GM23338 (cell line): ENCODE results near the gene CUX1. TPM values are rescaled to one million over a fixed set of nuclear protein-coding genes. Genes with fewer than 3 reads are reported as not detected.

ENCODE experiments used
- ATAC-seq: fragments of 200-7000 bp; cut with Tn5 transposase; 3 replicates; pipeline ENCODE4 v1.9.1; 2020
- DNase-seq: peaks from one replicate; pipeline ENCODE4 v3.0.0-alpha.2; 2015; ENCODE audit warnings: low spot score
- H2AFZ ChIP-seq: fragments of 200-600 bp; sonication (generic); 2 replicates; pipeline ENCODE4 v1.8.0; 2016; ENCODE audit warnings: antibody characterized with exemption, mild to moderate bottlenecking, moderate library complexity
- H3F3A ChIP-seq: fragments of 200-600 bp; sonication (generic); replicated peaks from 2 replicates; pipeline ENCODE4 v1.8.0; 2017; ENCODE audit warnings: antibody characterized with exemption, mixed run types, low read depth
- H3K27ac ChIP-seq: fragments of 200-600 bp; sonication (generic); 2 replicates; pipeline ENCODE4 v1.6.1; 2016; ENCODE audit warnings: low read depth
- H3K27me3 ChIP-seq: fragments of 200-600 bp; sonication (generic); 2 replicates; pipeline ENCODE4 v1.8.0; 2016; ENCODE audit warnings: mild to moderate bottlenecking, mixed run types, moderate library complexity; ENCODE audit not compliant: insufficient read depth
- H3K36me3 ChIP-seq: fragments of 200-600 bp; sonication (generic); 2 replicates; pipeline ENCODE4 v1.8.0; 2016; ENCODE audit warnings: mild to moderate bottlenecking; ENCODE audit not compliant: insufficient read depth
- H3K4me1 ChIP-seq: fragments of 200-600 bp; sonication (generic); 2 replicates; pipeline ENCODE4 v1.8.0; 2016; ENCODE audit warnings: mild to moderate bottlenecking, moderate library complexity; ENCODE audit not compliant: insufficient read depth
- H3K4me2 ChIP-seq: fragments of 200-600 bp; sonication (generic); 2 replicates; pipeline ENCODE4 v1.7.1; 2017; ENCODE audit warnings: mixed run types
- H3K4me3 ChIP-seq: fragments of 200-600 bp; sonication (generic); 2 replicates; pipeline ENCODE4 v1.6.1; 2016; ENCODE audit warnings: mixed run types
- H3K79me2 ChIP-seq: fragments of 200-600 bp; sonication (generic); replicated peaks from 2 replicates; pipeline ENCODE4 v1.8.0; 2017; ENCODE audit warnings: mild to moderate bottlenecking; ENCODE audit not compliant: insufficient read depth
- H3K9me2 ChIP-seq: fragments of 200-600 bp; sonication (generic); 2 replicates; pipeline ENCODE4 v1.8.0; 2017; ENCODE audit not compliant: insufficient read depth
- H4K20me1 ChIP-seq: fragments of 200-600 bp; sonication (generic); replicated peaks from 2 replicates; pipeline ENCODE4 v1.8.0; 2017; ENCODE audit warnings: mild to moderate bottlenecking; ENCODE audit not compliant: insufficient read depth
- H3K27ac Mint-ChIP-seq: 2 replicates; pipeline ENCODE4 v1.8.0; 2020; ENCODE audit warnings: inconsistent platforms, mild to moderate bottlenecking, moderate library complexity, mixed read lengths
- H3K27me3 Mint-ChIP-seq: 3 replicates; pipeline ENCODE4 v1.8.0; 2022; ENCODE audit warnings: low read depth, mild to moderate bottlenecking, moderate library complexity, mixed read lengths, inconsistent platforms; ENCODE audit not compliant: insufficient read depth, poor library complexity
- H3K36me3 Mint-ChIP-seq: 3 replicates; pipeline ENCODE4 v1.8.0; 2021; ENCODE audit warnings: low read depth, mild to moderate bottlenecking, inconsistent platforms, moderate library complexity, mixed read lengths
- H3K4me1 Mint-ChIP-seq: 3 replicates; pipeline ENCODE4 v1.8.0; 2020; ENCODE audit warnings: mild to moderate bottlenecking, inconsistent platforms, mixed read lengths
- H3K4me3 Mint-ChIP-seq: 3 replicates; pipeline ENCODE4 v1.8.0; 2021; ENCODE audit warnings: moderate library complexity, mild to moderate bottlenecking, inconsistent platforms, mixed read lengths
- H3K9me3 Mint-ChIP-seq: 3 replicates; pipeline ENCODE4 v1.8.0; 2020; ENCODE audit warnings: moderate library complexity, mild to moderate bottlenecking, inconsistent platforms, mixed read lengths
- CREB1 ChIP-seq: fragments of 250-450 bp; sonication (Bioruptor Pico); IDR thresholded peaks from 2 replicates; pipeline ENCODE4 v1.5.0; 2020; ENCODE audit warnings: low read depth, mild to moderate bottlenecking, moderate library complexity
- EZH2 ChIP-seq: fragments of 200-600 bp; sonication (generic); IDR thresholded peaks from one replicate; pipeline ENCODE4 v1.8.0; 2017; ENCODE audit warnings: antibody characterized with exemption, mild to moderate bottlenecking, low read depth; ENCODE audit not compliant: unreplicated experiment
- EZH2phosphoT487 ChIP-seq: fragments of 200-600 bp; sonication (generic); IDR thresholded peaks from one replicate; pipeline ENCODE4 v1.8.1; 2018; ENCODE audit warnings: antibody characterized with exemption; ENCODE audit not compliant: unreplicated experiment
- JUNB ChIP-seq: IDR thresholded peaks from one replicate; pipeline ENCODE4 v1.6.1; 2016; ENCODE audit warnings: antibody characterized with exemption; ENCODE audit not compliant: unreplicated experiment
- NANOG ChIP-seq: IDR thresholded peaks from 2 replicates; pipeline ENCODE4 v1.6.1; 2016; ENCODE audit warnings: antibody characterized with exemption, borderline replicate concordance
- POLR2AphosphoS5 ChIP-seq: IDR thresholded peaks from 2 replicates; pipeline ENCODE4 v1.6.1; 2016; ENCODE audit warnings: antibody characterized with exemption, low read depth
- STAT1 ChIP-seq: IDR thresholded peaks from one replicate; pipeline ENCODE4 v1.6.1; 2016; ENCODE audit warnings: antibody characterized with exemption; ENCODE audit not compliant: unreplicated experiment
- ZNF114 ChIP-seq: fragments of 250-450 bp; sonication (Bioruptor Pico); IDR thresholded peaks from 2 replicates; pipeline ENCODE4 v1.5.0; 2020; ENCODE audit warnings: mild to moderate bottlenecking, moderate library complexity
- ZNF331 ChIP-seq: fragments of 250-450 bp; sonication (Bioruptor Pico); IDR thresholded peaks from 2 replicates; pipeline ENCODE4 v1.5.0; 2020; ENCODE audit warnings: low read depth, mild to moderate bottlenecking, moderate library complexity
- polyA plus RNA-seq: library from polyadenylated mRNA; unstranded; fragments of >200 nt; fragmentation: Nextera tagmentation; extraction: Ambion mirVana; gene quantifications from 2 replicates; pipeline ENCODE4 v1.2.1, GENCODE V29; 2016
- total RNA-seq: library from RNA; depleted of rRNA; stranded (reverse); fragments of >200 nt; shearing (Covaris generic); gene quantifications from 2 replicates; pipeline ENCODE4 v1.2.3, GENCODE V29; 2014
- TF ChIP-seq, protein P1 (sequence below): IDR thresholded peaks from one replicate; pipeline ENCODE4 v1.6.1; 2018; ENCODE audit warnings: antibody characterized with exemption; ENCODE audit not compliant: unreplicated experiment
- TF ChIP-seq, protein P2 (sequence below): fragments of 250-450 bp; sonication (Bioruptor Pico); IDR thresholded peaks from 2 replicates; pipeline ENCODE4 v1.5.0; 2020; ENCODE audit warnings: mild to moderate bottlenecking, moderate library complexity
- TF ChIP-seq, protein P3 (sequence below): IDR thresholded peaks from 2 replicates; pipeline ENCODE4 v1.6.1; 2016; ENCODE audit warnings: antibody characterized with exemption
- TF ChIP-seq, protein P4 (sequence below), 2 experiments: fragments of 200-600 bp in 1 of 2; sonication (generic) in 1 of 2; conservative IDR thresholded peaks; 2 replicates each; pipeline versions ENCODE4 v1.5.1 to v1.6.1; 2016 to 2017; ENCODE audit warnings: antibody characterized with exemption in 2 of 2, low read depth in 2 of 2, mild to moderate bottlenecking in 2 of 2, moderate library complexity in 1 of 2

CUX1 gene
- total and polyA plus RNA-seq, 2 experiments from 2014 or later, result 49.9 to 64.0 TPM

DNA sequence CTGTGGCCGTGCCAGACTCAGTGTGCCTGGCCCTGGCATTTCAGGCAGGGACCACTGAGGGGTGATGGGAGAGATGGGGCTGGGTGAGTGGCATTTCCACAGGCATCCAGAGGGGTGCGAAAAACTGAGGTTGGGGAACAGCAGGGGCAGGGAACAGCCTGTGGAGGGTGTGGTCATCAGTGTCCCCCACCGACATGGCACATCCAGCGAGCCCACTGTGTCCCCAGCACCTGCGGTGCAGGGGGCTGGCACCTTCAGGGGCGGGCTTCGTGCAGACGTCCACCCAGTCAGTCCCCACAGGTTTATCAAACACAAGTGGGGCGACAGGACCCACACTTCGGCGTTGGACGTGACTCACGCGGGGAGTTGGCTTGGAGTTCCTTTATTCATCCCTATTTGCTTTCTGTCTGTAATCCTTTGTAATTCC, 14.8 kb downstream of the CUX1 start:
- no peak overlapping the region for H3K4me3 ChIP-seq
- no peak overlapping the region for H3K27ac ChIP-seq
- H3K4me1 ChIP-seq, result peaks cover 20% of the 10 kb centered on the region
- no peak overlapping the region for H2AFZ ChIP-seq
- 0 out of 2 replicates have a peak, but pooled peaks cover 5% of the 10 kb centered on the region for H3F3A ChIP-seq
- H3K4me2 ChIP-seq, result no peak overlapping the region
- Mint-ChIP-seq H3K27ac (no peak overlapping the region), H3K4me3 (no peak overlapping the region), H3K9me3 (peaks cover 4% of the 10 kb centered on the region; the same call in 1 of the 3 replicates), H3K36me3 (peaks cover 17% of the 10 kb centered on the region), H3K27me3 (peaks cover 6% of the 10 kb centered on the region), H3K4me1 (peaks cover 35% of the 10 kb centered on the region)
- no peaks in the 10 kb centered on the region for H3K9me2 ChIP-seq
- ATAC-seq, result no peak
- no peaks in the 10 kb centered on the region for H3K27me3 ChIP-seq
- no peaks in the 10 kb centered on the region for H3K36me3 ChIP-seq
- TF ChIP-seq, protein P1, sequence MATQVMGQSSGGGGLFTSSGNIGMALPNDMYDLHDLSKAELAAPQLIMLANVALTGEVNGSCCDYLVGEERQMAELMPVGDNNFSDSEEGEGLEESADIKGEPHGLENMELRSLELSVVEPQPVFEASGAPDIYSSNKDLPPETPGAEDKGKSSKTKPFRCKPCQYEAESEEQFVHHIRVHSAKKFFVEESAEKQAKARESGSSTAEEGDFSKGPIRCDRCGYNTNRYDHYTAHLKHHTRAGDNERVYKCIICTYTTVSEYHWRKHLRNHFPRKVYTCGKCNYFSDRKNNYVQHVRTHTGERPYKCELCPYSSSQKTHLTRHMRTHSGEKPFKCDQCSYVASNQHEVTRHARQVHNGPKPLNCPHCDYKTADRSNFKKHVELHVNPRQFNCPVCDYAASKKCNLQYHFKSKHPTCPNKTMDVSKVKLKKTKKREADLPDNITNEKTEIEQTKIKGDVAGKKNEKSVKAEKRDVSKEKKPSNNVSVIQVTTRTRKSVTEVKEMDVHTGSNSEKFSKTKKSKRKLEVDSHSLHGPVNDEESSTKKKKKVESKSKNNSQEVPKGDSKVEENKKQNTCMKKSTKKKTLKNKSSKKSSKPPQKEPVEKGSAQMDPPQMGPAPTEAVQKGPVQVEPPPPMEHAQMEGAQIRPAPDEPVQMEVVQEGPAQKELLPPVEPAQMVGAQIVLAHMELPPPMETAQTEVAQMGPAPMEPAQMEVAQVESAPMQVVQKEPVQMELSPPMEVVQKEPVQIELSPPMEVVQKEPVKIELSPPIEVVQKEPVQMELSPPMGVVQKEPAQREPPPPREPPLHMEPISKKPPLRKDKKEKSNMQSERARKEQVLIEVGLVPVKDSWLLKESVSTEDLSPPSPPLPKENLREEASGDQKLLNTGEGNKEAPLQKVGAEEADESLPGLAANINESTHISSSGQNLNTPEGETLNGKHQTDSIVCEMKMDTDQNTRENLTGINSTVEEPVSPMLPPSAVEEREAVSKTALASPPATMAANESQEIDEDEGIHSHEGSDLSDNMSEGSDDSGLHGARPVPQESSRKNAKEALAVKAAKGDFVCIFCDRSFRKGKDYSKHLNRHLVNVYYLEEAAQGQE, result no peak
- TF ChIP-seq, protein P2, sequence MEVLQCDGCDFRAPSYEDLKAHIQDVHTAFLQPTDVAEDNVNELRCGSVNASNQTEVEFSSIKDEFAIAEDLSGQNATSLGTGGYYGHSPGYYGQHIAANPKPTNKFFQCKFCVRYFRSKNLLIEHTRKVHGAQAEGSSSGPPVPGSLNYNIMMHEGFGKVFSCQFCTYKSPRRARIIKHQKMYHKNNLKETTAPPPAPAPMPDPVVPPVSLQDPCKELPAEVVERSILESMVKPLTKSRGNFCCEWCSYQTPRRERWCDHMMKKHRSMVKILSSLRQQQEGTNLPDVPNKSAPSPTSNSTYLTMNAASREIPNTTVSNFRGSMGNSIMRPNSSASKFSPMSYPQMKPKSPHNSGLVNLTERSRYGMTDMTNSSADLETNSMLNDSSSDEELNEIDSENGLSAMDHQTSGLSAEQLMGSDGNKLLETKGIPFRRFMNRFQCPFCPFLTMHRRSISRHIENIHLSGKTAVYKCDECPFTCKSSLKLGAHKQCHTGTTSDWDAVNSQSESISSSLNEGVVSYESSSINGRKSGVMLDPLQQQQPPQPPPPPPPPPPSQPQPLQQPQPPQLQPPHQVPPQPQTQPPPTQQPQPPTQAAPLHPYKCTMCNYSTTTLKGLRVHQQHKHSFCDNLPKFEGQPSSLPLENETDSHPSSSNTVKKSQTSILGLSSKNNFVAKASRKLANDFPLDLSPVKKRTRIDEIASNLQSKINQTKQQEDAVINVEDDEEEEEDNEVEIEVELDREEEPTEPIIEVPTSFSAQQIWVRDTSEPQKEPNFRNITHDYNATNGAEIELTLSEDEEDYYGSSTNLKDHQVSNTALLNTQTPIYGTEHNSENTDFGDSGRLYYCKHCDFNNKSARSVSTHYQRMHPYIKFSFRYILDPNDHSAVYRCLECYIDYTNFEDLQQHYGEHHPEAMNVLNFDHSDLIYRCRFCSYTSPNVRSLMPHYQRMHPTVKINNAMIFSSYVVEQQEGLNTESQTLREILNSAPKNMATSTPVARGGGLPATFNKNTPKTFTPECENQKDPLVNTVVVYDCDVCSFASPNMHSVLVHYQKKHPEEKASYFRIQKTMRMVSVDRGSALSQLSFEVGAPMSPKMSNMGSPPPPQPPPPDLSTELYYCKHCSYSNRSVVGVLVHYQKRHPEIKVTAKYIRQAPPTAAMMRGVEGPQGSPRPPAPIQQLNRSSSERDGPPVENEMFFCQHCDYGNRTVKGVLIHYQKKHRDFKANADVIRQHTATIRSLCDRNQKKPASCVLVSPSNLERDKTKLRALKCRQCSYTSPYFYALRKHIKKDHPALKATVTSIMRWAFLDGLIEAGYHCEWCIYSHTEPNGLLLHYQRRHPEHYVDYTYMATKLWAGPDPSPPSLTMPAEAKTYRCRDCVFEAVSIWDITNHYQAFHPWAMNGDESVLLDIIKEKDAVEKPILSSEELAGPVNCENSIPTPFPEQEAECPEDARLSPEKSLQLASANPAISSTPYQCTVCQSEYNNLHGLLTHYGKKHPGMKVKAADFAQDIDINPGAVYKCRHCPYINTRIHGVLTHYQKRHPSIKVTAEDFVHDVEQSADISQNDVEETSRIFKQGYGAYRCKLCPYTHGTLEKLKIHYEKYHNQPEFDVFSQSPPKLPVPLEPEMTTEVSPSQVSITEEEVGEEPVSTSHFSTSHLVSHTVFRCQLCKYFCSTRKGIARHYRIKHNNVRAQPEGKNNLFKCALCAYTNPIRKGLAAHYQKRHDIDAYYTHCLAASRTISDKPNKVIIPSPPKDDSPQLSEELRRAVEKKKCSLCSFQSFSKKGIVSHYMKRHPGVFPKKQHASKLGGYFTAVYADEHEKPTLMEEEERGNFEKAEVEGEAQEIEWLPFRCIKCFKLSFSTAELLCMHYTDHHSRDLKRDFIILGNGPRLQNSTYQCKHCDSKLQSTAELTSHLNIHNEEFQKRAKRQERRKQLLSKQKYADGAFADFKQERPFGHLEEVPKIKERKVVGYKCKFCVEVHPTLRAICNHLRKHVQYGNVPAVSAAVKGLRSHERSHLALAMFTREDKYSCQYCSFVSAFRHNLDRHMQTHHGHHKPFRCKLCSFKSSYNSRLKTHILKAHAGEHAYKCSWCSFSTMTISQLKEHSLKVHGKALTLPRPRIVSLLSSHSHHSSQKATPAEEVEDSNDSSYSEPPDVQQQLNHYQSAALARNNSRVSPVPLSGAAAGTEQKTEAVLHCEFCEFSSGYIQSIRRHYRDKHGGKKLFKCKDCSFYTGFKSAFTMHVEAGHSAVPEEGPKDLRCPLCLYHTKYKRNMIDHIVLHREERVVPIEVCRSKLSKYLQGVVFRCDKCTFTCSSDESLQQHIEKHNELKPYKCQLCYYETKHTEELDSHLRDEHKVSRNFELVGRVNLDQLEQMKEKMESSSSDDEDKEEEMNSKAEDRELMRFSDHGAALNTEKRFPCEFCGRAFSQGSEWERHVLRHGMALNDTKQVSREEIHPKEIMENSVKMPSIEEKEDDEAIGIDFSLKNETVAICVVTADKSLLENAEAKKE (CRISPR knock-in tag), result no peak
- TF ChIP-seq ZNF331 (CRISPR knock-in tag) (no peak), EZH2 (no peak), CREB1 (CRISPR knock-in tag) (no peak), POLR2AphosphoS5 (no peak), ZNF114 (no peak), STAT1 (no peak), JUNB (no peak), EZH2phosphoT487 (no peak), NANOG (no peak)
- TF ChIP-seq, protein P3, sequence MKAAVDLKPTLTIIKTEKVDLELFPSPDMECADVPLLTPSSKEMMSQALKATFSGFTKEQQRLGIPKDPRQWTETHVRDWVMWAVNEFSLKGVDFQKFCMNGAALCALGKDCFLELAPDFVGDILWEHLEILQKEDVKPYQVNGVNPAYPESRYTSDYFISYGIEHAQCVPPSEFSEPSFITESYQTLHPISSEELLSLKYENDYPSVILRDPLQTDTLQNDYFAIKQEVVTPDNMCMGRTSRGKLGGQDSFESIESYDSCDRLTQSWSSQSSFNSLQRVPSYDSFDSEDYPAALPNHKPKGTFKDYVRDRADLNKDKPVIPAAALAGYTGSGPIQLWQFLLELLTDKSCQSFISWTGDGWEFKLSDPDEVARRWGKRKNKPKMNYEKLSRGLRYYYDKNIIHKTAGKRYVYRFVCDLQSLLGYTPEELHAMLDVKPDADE, result no peak
- TF ChIP-seq, protein P4, sequence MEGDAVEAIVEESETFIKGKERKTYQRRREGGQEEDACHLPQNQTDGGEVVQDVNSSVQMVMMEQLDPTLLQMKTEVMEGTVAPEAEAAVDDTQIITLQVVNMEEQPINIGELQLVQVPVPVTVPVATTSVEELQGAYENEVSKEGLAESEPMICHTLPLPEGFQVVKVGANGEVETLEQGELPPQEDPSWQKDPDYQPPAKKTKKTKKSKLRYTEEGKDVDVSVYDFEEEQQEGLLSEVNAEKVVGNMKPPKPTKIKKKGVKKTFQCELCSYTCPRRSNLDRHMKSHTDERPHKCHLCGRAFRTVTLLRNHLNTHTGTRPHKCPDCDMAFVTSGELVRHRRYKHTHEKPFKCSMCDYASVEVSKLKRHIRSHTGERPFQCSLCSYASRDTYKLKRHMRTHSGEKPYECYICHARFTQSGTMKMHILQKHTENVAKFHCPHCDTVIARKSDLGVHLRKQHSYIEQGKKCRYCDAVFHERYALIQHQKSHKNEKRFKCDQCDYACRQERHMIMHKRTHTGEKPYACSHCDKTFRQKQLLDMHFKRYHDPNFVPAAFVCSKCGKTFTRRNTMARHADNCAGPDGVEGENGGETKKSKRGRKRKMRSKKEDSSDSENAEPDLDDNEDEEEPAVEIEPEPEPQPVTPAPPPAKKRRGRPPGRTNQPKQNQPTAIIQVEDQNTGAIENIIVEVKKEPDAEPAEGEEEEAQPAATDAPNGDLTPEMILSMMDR (conservative IDR thresholded peaks at IDR 0.05; ENCODE audit: low read depth in 2 of 2), result no peak
- H4K20me1 ChIP-seq, result peaks cover 65% of the 10 kb centered on the region
- no peak for DNase-seq
- peaks cover 100% of the 10 kb centered on the region for H3K79me2 ChIP-seq
